ENCODE data around the gene MYPN. TPM values are rescaled to one million over a fixed set of nuclear protein-coding genes. Genes with fewer than 3 reads are reported as not detected.
"Not testable (repeated sequence)": the region's sequence is repeated elsewhere in the genome, so short reads cannot be mapped to it uniquely, and the experiment has no call there.

Gene MYPN
- total RNA-seq, 1 experiment from 2014 or later: not detected

GRCh38 chr10:68242051-68242450 lies 132.8 kb downstream of the MYPN start:
- Histone ChIP-seq H3K27me3 (replicated peaks; ENCODE audit: control insufficient read depth, insufficient read depth, low read length) (no peaks in the 10 kb centered on the region; the same call in 1 of the 2 replicates), H3K9me3 (no peaks in the 10 kb centered on the region), H3K36me3 (ENCODE audit: control insufficient read depth, insufficient read depth, low read length) (no peaks in the 10 kb centered on the region), H3K4me3 (ENCODE audit: low read depth, low read length) (no peak overlapping the region), H3K4me1 (no peaks in the 10 kb centered on the region)
- ChIA-PET POLR2A (no interaction called here), CTCF (no interaction called here)
- Mint-ChIP-seq H3K4me1 (ENCODE audit: low read depth, unreplicated experiment) (no peaks in the 10 kb centered on the region), H3K27me3 (ENCODE audit: insufficient read depth, unreplicated experiment) (no peaks in the 10 kb centered on the region), H3K4me3 (ENCODE audit: unreplicated experiment) (no peak overlapping the region), H3K36me3 (ENCODE audit: insufficient read depth, unreplicated experiment) (no peaks in the 10 kb centered on the region), H3K27ac (ENCODE audit: unreplicated experiment) (no peak overlapping the region), H3K9me3 (ENCODE audit: unreplicated experiment) (no peaks in the 10 kb centered on the region)
- BruUV-seq (replicated peaks): no TSS peak
- TF ChIP-seq CTCF (IDR thresholded peaks at IDR 0.05; ENCODE audit: insufficient read depth in 1 of 2, low read depth in 1 of 2, low read length in 1 of 2, severe bottlenecking in 1 of 2, unreplicated experiment in 1 of 2): no peak
- no peak for DNase-seq
- intact Hi-C loops (cut with micrococcal nuclease; ENCODE audit: unreplicated experiment): no loop called here

- H3K9me3 Mint-ChIP-seq (ENCODE audit: unreplicated experiment); H3K4me3 ChIP-seq (ENCODE audit: low read depth, low read length); H3K36me3 ChIP-seq (ENCODE audit: control insufficient read depth, insufficient read depth, low read length); intact Hi-C loops (cut with micrococcal nuclease; ENCODE audit: unreplicated experiment); H3K27me3 Mint-ChIP-seq (ENCODE audit: insufficient read depth, unreplicated experiment); H3K27me3 ChIP-seq (replicated peaks; ENCODE audit: control insufficient read depth, insufficient read depth, low read length); H3K4me3 Mint-ChIP-seq (ENCODE audit: unreplicated experiment); H3K4me1 Mint-ChIP-seq (ENCODE audit: low read depth, unreplicated experiment); BruUV-seq (replicated peaks); H3K36me3 Mint-ChIP-seq (ENCODE audit: insufficient read depth, unreplicated experiment); CTCF ChIA-PET; POLR2A ChIA-PET; H3K4me1 ChIP-seq; DNase-seq; H3K27ac Mint-ChIP-seq (ENCODE audit: unreplicated experiment); H3K9me3 ChIP-seq: not testable (repeated sequence)
Measured at GRCh38 chr10:68246397-68246796, 137.1 kb downstream of the MYPN start.

GRCh38 chr10:68247931-68248330 lies 138.6 kb downstream of the MYPN start:
- intact Hi-C loops (cut with micrococcal nuclease; ENCODE audit: unreplicated experiment): no loop called here
- H3K27me3 Mint-ChIP-seq (ENCODE audit: insufficient read depth, unreplicated experiment): peaks cover 2% of the 10 kb centered on the region

More at GRCh38 chr10:68247931-68248330, 138.6 kb downstream of the MYPN start:
- no peak overlapping the region for H3K27ac Mint-ChIP-seq (ENCODE audit: unreplicated experiment)
- no TSS peak for BruUV-seq (replicated peaks)
- no peaks in the 10 kb centered on the region for H3K9me3 Mint-ChIP-seq (ENCODE audit: unreplicated experiment)
- no peaks in the 10 kb centered on the region for H3K4me1 ChIP-seq
- TF ChIP-seq CTCF (IDR thresholded peaks at IDR 0.05; ENCODE audit: insufficient read depth in 1 of 2, low read depth in 1 of 2, low read length in 1 of 2, severe bottlenecking in 1 of 2, unreplicated experiment in 1 of 2): no peak
- H3K4me3 ChIP-seq (ENCODE audit: low read depth, low read length): no peak overlapping the region
- no peak overlapping the region for H3K4me3 Mint-ChIP-seq (ENCODE audit: unreplicated experiment)
- no peaks in the 10 kb centered on the region for H3K9me3 ChIP-seq
- DNase-seq: no peak
- CTCF ChIA-PET: no interaction called here
- no peaks in the 10 kb centered on the region for H3K36me3 Mint-ChIP-seq (ENCODE audit: insufficient read depth, unreplicated experiment)
- no peaks in the 10 kb centered on the region for H3K4me1 Mint-ChIP-seq (ENCODE audit: low read depth, unreplicated experiment)
- no peaks in the 10 kb centered on the region for H3K36me3 ChIP-seq (ENCODE audit: control insufficient read depth, insufficient read depth, low read length)
- H3K27me3 ChIP-seq (replicated peaks; ENCODE audit: control insufficient read depth, insufficient read depth, low read length): no peaks in the 10 kb centered on the region; the same call in 1 of the 2 replicates
- POLR2A ChIA-PET: no interaction called here
